ENCODE data around the gene CSRNP3. TPM values are rescaled to one million over a fixed set of nuclear protein-coding genes. Genes with fewer than 3 reads are reported as not detected.

CSRNP3 gene
- total RNA-seq, 2 donors from 2014 or later, result 3.0 to 4.7 TPM

DNA sequence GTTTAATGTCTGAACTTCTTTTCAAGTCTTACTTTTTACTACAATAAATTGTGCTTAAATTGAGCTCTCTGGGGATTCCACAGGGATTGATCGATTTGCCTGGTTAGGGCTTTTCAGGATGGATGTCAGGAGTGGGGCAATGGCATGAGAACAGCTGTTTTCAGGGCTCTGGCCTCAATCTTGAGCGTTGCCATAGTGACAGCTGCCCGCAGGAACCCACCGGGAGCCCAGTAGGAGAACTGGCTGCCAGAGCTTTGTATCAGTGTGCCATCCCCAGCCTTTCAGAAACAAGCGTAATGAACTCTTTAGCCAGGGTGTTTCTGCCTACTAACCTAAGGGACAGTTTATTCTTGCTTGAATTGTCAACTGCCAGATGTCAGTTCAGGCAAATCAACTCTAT is 231.0 kb downstream of the CSRNP3 start:
- intact Hi-C loops (cut with DNase I), result no loop called here
- ATAC-seq, result no peak
- DNase-seq, result no peak

DNA sequence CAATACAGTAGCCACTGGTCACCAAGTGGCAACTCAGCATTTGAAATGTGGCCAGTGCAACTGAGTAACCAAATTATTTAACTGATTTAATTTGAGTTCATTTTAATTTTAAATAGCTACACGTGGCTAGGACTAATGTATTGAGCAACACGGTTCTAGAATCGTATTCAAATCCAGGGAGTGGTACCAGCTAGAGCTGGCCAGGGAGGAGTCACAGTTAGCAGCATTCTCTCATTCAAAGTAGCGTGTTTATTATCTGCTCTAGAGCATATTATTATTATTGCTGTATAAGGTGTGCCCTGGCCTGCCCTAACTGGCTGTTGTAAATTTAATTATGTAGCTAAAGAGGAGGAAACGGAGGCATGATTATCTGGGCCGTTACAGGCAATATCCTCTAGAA is 231.6 kb downstream of the CSRNP3 start:
- ATAC-seq (no peak), DNase-seq (no peak)
- intact Hi-C loops (cut with DNase I), result no loop called here

DNA sequence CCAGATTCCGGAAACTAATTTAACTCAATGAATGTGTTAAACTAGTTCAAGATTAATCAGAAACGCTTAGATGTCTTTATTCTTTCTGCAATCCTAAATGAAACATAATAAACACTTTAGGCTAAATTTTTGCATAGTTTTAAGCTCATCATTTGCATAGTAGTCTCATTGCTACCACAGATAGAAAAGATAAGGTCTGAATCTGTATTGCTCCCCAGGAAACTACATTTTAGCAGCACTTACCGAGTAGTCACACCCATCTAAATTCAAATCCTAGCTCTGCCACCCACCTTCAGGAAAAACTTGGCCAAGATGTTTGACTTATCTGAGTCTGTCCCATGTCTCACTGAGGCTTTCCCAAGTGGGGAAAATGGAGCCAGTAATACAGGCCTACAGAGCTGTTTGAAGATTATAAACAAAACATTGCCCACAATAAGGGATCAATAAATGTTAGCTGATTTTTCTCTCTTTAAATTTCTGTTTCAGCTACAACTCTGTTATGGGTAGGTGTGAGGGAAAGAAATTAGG is 237.5 kb downstream of the CSRNP3 start:
- intact Hi-C loops (cut with DNase I), result no loop called here
- no peak for ATAC-seq
- DNase-seq, result no peak

DNA sequence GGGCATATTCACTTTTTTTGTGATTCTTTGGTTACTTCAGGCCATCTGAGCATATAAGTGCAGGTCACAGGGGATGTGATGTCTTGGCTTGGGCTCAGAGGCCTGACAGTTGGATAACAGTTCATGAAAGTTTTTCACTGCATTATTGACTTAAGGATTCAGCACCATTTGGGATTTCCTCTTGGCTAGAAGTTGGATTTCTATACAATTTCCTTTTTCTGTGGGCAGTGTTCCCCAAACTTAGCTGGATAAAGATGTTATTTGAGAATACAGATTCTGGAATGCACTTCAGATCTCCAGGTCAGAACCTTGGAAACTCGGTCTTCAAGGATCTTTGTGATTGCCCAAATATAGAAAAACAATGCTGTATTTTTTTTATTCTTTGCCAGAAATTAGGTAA is 246.6 kb downstream of the CSRNP3 start:
- intact Hi-C loops (cut with DNase I), result no loop called here
- no peak for DNase-seq
- ATAC-seq, result no peak

DNA sequence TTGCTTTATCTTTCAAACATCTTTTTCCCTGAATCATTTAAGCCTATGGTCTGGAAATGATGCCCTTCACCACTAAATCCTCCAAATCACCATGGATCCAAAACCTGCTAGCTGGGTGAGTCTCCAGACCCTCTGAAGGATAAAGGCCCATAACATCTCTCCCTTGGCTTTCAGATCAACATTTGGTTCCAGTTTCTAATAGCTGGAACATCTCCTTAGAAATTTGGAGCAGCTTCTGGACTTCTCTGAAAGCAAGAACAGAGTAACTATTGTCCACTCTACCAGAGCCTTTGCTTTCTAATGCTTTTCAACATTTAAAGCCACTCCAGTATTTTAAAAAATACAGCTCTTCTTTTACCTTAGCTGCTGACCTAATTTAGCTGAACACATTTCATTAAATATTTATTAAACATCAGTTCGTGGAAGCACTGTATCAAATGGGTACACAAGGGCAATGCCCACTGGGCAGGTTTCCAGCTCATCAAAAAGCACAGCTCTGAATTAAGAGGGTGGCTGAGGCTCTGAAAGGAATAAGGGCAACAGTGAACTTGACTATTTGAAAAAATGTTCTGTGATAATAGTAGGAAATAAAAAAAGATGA is 249.2 kb downstream of the CSRNP3 start:
- no peak for DNase-seq
- no peak for ATAC-seq
- intact Hi-C loops (cut with DNase I), result no loop called here

DNA sequence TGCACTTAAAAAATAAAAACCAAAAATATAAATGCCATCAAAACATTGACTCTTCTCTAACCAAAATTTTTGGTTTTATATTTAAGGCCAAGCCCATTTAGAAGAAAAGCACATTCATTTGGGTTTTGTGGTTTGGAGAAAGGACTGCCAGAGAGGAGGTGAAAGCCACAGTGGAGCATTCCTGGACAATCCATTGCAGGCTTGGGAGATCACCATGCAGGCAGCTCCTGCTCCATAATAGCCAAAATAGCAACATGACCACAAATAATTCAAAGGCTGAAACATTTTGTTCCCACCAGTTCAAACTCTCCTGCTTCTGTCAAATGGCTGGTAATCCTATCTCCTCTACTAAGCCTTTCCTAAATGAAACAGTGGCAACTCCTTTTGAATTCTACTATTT is 251.0 kb downstream of the CSRNP3 start:
- intact Hi-C loops (cut with DNase I), result no loop called here
- DNase-seq, result no peak
- ATAC-seq, result no peak

DNA sequence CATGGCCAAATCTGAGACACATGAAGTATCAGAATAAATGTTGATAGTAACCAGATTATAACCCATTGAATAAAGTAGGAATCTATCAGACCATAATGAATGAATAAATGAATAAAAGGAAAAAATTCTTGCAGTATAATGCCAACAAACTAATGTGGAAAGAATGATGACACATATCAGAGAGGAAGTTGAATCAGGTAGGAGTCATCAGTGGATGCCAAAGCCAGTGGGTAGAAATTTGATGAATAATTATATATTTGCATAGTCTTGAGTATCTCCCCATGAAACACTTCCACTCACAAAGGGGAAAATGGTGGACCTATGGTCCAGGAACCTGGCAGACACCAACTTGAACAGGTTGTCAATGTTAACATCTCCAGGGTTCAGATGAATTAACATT is 255.9 kb downstream of the CSRNP3 start:
- intact Hi-C loops (cut with DNase I), result no loop called here
- no peak for ATAC-seq
- DNase-seq, result no peak

Other genes with a start within 250 kb of the CSRNP3 start
- gene SCN2A, start 230.3 kb upstream of the CSRNP3 start, total RNA-seq, result under 1 TPM; 0.13 to 0.56 TPM